WTC11 (cell line): ENCODE results near the gene CNTN5. TPM values are rescaled to one million over a fixed set of nuclear protein-coding genes. Genes with fewer than 3 reads are reported as not detected.

Source experiments
- ATAC-seq: fragments of 200-7000 bp; cut with Tn5 transposase; 2 replicates; pipeline ENCODE4 v1.10.0; 2021; ENCODE audit warnings: mild to moderate bottlenecking, moderate library complexity
- CTCF ChIA-PET: fragments of 300-600 bp; sonication (Branson Sonifier 250); formaldehyde crosslinking; loops from one replicate; lab custom pipeline; 2021; ENCODE audit warnings: antibody characterized with exemption; lab: Charles Lee
- POLR2A ChIA-PET: fragments of 350-600 bp; sonication (Branson Sonifier 250); formaldehyde crosslinking; loops from one replicate; lab custom pipeline; 2021; ENCODE audit warnings: antibody characterized with exemption; lab: Charles Lee
- DNase-seq: peaks from one replicate; pipeline ENCODE4 v3.0.0; 2021; ENCODE audit warnings: low spot score
- H3K27ac Mint-ChIP-seq: 2 replicates; pipeline ENCODE4 v1.8.0; 2021; ENCODE audit warnings: mixed read lengths
- H3K27me3 Mint-ChIP-seq: 2 replicates; pipeline ENCODE4 v1.8.0; 2021; ENCODE audit warnings: low read depth, mild to moderate bottlenecking, moderate library complexity, mixed read lengths
- H3K36me3 Mint-ChIP-seq: 2 replicates; pipeline ENCODE4 v1.8.0; 2021; ENCODE audit warnings: mixed read lengths
- H3K4me1 Mint-ChIP-seq: 2 replicates; pipeline ENCODE4 v1.8.0; 2022; ENCODE audit warnings: mixed read lengths
- H3K4me3 Mint-ChIP-seq: 2 replicates; pipeline ENCODE4 v1.8.0; 2021; ENCODE audit warnings: mild to moderate bottlenecking, moderate library complexity, mixed read lengths
- H3K9me3 Mint-ChIP-seq: 2 replicates; pipeline ENCODE4 v1.8.0; 2021; ENCODE audit warnings: mixed read lengths
- CBFB ChIP-seq: sonication (generic); formaldehyde crosslinking; IDR thresholded peaks from 2 replicates; pipeline ENCODE4 v1.8.1; 2022; ENCODE audit warnings: mild to moderate bottlenecking, low read depth, missing genetic modification reagents
- ELF4 ChIP-seq: sonication (generic); formaldehyde crosslinking; IDR thresholded peaks from 2 replicates; pipeline ENCODE4 v1.8.1; 2022; ENCODE audit warnings: low read depth, mild to moderate bottlenecking, moderate library complexity, missing genetic modification reagents
- EMX1 ChIP-seq: fragments of 250-450 bp; sonication (Bioruptor Pico); IDR thresholded peaks from 2 replicates; pipeline ENCODE4 v1.8.0; 2021; ENCODE audit warnings: mild to moderate bottlenecking
- FOXP1 ChIP-seq: sonication (generic); formaldehyde crosslinking; IDR thresholded peaks from 2 replicates; pipeline ENCODE4 v1.8.0; 2022; ENCODE audit warnings: missing genetic modification reagents, mild to moderate bottlenecking, moderate library complexity, borderline replicate concordance
- KAT7 ChIP-seq: sonication (generic); formaldehyde crosslinking; IDR thresholded peaks from 2 replicates; pipeline ENCODE4 v1.8.1; 2023; ENCODE audit warnings: missing genetic modification reagents, mild to moderate bottlenecking, borderline replicate concordance
- MYBL2 ChIP-seq: sonication (generic); formaldehyde crosslinking; IDR thresholded peaks from 2 replicates; pipeline ENCODE4 v1.8.1; 2023; ENCODE audit warnings: mild to moderate bottlenecking, moderate library complexity, missing genetic modification reagents
- NFATC4 ChIP-seq: fragments of 250-450 bp; sonication (Bioruptor Pico); IDR thresholded peaks from 2 replicates; pipeline ENCODE4 v1.9.0; 2021; ENCODE audit warnings: mild to moderate bottlenecking
- NR1H2 ChIP-seq: sonication (generic); formaldehyde crosslinking; IDR thresholded peaks from 2 replicates; pipeline ENCODE4 v1.9.0; 2021; ENCODE audit warnings: mild to moderate bottlenecking, moderate library complexity, missing genetic modification reagents
- NR2C2 ChIP-seq: sonication (generic); formaldehyde crosslinking; IDR thresholded peaks from 2 replicates; pipeline ENCODE4 v1.8.0; 2022; ENCODE audit warnings: mild to moderate bottlenecking, missing genetic modification reagents
- PRDM15 ChIP-seq: sonication (generic); formaldehyde crosslinking; IDR thresholded peaks from 2 replicates; pipeline ENCODE4 v1.8.0; 2022; ENCODE audit warnings: missing genetic modification reagents
- TP53 ChIP-seq: sonication (generic); formaldehyde crosslinking; IDR thresholded peaks from 2 replicates; pipeline ENCODE4 v1.8.1; 2023; ENCODE audit warnings: mild to moderate bottlenecking, missing genetic modification reagents
- ZNF121 ChIP-seq: sonication (generic); formaldehyde crosslinking; IDR thresholded peaks from 2 replicates; pipeline ENCODE4 v1.8.0; 2023; ENCODE audit warnings: missing genetic modification reagents
- ZNF138 ChIP-seq: sonication (generic); formaldehyde crosslinking; conservative IDR thresholded peaks from 2 replicates; pipeline ENCODE4 v1.8.1; 2022; ENCODE audit warnings: mild to moderate bottlenecking, moderate library complexity, missing genetic modification reagents
- total RNA-seq: library from RNA; stranded (reverse); gene quantifications from 3 replicates; pipeline ENCODE4 v1.2.3, GENCODE V29; 2021
- TF ChIP-seq, protein P1 (sequence below): sonication (generic); formaldehyde crosslinking; IDR thresholded peaks from 2 replicates; pipeline ENCODE4 v1.8.1; 2023; ENCODE audit warnings: mild to moderate bottlenecking, missing genetic modification reagents
- TF ChIP-seq, protein P2 (sequence below): fragments of 200-600 bp; IDR thresholded peaks from 2 replicates; pipeline ENCODE4 v1.8.0; 2022; ENCODE audit warnings: antibody characterized with exemption
- TF ChIP-seq, protein P3 (sequence below): sonication (generic); formaldehyde crosslinking; IDR thresholded peaks from 2 replicates; pipeline ENCODE4 v1.8.0; 2022; ENCODE audit warnings: mild to moderate bottlenecking, missing genetic modification reagents
- TF ChIP-seq, protein P4 (sequence below): sonication (generic); formaldehyde crosslinking; IDR thresholded peaks from 2 replicates; pipeline ENCODE4 v1.8.0; 2022; ENCODE audit warnings: mild to moderate bottlenecking, missing genetic modification reagents
- TF ChIP-seq, protein P5 (sequence below): sonication (generic); formaldehyde crosslinking; IDR thresholded peaks from 2 replicates; pipeline ENCODE4 v1.8.1; 2023; ENCODE audit warnings: mild to moderate bottlenecking, missing genetic modification reagents, moderate library complexity
- TF ChIP-seq, protein P6 (sequence below): sonication (generic); formaldehyde crosslinking; IDR thresholded peaks from 2 replicates; pipeline ENCODE4 v1.8.0; 2023; ENCODE audit warnings: missing genetic modification reagents, mild to moderate bottlenecking, borderline replicate concordance

Gene CNTN5
- total RNA-seq, 1 experiment from 2014 or later: 0.07 TPM

DNA sequence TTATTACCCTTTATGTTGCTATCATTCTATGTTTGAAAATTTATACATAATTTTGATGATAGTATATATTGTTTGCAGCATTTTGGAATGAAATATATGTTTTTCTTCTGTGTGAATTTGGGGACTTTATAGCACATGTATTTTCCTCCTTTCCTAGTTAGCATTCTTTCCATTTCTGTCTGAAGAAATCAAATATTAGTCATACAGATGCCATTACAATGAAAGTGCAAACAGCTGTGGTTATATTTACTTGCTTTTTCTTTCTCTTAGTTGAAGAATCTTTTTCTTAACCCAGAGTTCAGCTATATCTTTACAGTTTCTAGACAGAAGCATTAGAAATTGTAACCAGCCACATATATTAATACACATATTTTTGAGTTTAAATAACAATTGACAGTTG lies 913.3 kb downstream of the CNTN5 start (continued):
- TF ChIP-seq, protein P1, sequence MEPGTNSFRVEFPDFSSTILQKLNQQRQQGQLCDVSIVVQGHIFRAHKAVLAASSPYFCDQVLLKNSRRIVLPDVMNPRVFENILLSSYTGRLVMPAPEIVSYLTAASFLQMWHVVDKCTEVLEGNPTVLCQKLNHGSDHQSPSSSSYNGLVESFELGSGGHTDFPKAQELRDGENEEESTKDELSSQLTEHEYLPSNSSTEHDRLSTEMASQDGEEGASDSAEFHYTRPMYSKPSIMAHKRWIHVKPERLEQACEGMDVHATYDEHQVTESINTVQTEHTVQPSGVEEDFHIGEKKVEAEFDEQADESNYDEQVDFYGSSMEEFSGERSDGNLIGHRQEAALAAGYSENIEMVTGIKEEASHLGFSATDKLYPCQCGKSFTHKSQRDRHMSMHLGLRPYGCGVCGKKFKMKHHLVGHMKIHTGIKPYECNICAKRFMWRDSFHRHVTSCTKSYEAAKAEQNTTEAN (CRISPR knock-in tag): no peak
- TF ChIP-seq TP53 (CRISPR knock-in tag): no peak
- TF ChIP-seq EMX1: no peak
- no peak for TF ChIP-seq FOXP1

GRCh38 chr11:99937330-99937729 lies 916.6 kb downstream of the CNTN5 start:
- POLR2A ChIA-PET: no interaction called here
- DNase-seq (no peak), ATAC-seq (peak; percentile 47; the same call in 1 of the 2 replicates)
- Mint-ChIP-seq H3K4me1 (no peaks in the 10 kb centered on the region), H3K9me3 (no peaks in the 10 kb centered on the region), H3K27me3 (no peaks in the 10 kb centered on the region), H3K4me3 (no peak overlapping the region), H3K27ac (no peak overlapping the region), H3K36me3 (no peaks in the 10 kb centered on the region)
- TF ChIP-seq ELF4 (no peak), MYBL2 (CRISPR knock-in tag) (no peak), KAT7 (no peak), NR2C2 (CRISPR knock-in tag) (no peak), ZNF121 (CRISPR knock-in tag) (no peak)
- TF ChIP-seq, protein P2, sequence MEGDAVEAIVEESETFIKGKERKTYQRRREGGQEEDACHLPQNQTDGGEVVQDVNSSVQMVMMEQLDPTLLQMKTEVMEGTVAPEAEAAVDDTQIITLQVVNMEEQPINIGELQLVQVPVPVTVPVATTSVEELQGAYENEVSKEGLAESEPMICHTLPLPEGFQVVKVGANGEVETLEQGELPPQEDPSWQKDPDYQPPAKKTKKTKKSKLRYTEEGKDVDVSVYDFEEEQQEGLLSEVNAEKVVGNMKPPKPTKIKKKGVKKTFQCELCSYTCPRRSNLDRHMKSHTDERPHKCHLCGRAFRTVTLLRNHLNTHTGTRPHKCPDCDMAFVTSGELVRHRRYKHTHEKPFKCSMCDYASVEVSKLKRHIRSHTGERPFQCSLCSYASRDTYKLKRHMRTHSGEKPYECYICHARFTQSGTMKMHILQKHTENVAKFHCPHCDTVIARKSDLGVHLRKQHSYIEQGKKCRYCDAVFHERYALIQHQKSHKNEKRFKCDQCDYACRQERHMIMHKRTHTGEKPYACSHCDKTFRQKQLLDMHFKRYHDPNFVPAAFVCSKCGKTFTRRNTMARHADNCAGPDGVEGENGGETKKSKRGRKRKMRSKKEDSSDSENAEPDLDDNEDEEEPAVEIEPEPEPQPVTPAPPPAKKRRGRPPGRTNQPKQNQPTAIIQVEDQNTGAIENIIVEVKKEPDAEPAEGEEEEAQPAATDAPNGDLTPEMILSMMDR: no peak
- TF ChIP-seq, protein P3, sequence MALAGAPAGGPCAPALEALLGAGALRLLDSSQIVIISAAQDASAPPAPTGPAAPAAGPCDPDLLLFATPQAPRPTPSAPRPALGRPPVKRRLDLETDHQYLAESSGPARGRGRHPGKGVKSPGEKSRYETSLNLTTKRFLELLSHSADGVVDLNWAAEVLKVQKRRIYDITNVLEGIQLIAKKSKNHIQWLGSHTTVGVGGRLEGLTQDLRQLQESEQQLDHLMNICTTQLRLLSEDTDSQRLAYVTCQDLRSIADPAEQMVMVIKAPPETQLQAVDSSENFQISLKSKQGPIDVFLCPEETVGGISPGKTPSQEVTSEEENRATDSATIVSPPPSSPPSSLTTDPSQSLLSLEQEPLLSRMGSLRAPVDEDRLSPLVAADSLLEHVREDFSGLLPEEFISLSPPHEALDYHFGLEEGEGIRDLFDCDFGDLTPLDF (CRISPR knock-in tag): no peak
- TF ChIP-seq, protein P4, sequence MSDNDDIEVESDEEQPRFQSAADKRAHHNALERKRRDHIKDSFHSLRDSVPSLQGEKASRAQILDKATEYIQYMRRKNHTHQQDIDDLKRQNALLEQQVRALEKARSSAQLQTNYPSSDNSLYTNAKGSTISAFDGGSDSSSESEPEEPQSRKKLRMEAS (CRISPR knock-in tag): no peak
- CTCF ChIA-PET: no interaction called here

GRCh38 chr11:99952816-99953215 lies 932.1 kb downstream of the CNTN5 start:
- ChIA-PET CTCF (no interaction called here), POLR2A (no interaction called here)
- H3K9me3 Mint-ChIP-seq: no peaks in the 10 kb centered on the region
- ATAC-seq: no peak
- H3K4me3 Mint-ChIP-seq: no peak overlapping the region
- no peaks in the 10 kb centered on the region for H3K27me3 Mint-ChIP-seq
- no peaks in the 10 kb centered on the region for H3K36me3 Mint-ChIP-seq
- no peak overlapping the region for H3K27ac Mint-ChIP-seq
- DNase-seq: no peak
- H3K4me1 Mint-ChIP-seq: no peaks in the 10 kb centered on the region
- TF ChIP-seq ZNF121 (CRISPR knock-in tag) (no peak), ZNF138 (CRISPR knock-in tag) (no peak), CBFB (no peak), PRDM15 (CRISPR knock-in tag) (no peak), NR1H2 (CRISPR knock-in tag) (no peak), NFATC4 (CRISPR knock-in tag) (no peak)
- TF ChIP-seq, protein P5, sequence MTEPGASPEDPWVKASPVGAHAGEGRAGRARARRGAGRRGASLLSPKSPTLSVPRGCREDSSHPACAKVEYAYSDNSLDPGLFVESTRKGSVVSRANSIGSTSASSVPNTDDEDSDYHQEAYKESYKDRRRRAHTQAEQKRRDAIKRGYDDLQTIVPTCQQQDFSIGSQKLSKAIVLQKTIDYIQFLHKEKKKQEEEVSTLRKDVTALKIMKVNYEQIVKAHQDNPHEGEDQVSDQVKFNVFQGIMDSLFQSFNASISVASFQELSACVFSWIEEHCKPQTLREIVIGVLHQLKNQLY (CRISPR knock-in tag): no peak
- TF ChIP-seq, protein P6, sequence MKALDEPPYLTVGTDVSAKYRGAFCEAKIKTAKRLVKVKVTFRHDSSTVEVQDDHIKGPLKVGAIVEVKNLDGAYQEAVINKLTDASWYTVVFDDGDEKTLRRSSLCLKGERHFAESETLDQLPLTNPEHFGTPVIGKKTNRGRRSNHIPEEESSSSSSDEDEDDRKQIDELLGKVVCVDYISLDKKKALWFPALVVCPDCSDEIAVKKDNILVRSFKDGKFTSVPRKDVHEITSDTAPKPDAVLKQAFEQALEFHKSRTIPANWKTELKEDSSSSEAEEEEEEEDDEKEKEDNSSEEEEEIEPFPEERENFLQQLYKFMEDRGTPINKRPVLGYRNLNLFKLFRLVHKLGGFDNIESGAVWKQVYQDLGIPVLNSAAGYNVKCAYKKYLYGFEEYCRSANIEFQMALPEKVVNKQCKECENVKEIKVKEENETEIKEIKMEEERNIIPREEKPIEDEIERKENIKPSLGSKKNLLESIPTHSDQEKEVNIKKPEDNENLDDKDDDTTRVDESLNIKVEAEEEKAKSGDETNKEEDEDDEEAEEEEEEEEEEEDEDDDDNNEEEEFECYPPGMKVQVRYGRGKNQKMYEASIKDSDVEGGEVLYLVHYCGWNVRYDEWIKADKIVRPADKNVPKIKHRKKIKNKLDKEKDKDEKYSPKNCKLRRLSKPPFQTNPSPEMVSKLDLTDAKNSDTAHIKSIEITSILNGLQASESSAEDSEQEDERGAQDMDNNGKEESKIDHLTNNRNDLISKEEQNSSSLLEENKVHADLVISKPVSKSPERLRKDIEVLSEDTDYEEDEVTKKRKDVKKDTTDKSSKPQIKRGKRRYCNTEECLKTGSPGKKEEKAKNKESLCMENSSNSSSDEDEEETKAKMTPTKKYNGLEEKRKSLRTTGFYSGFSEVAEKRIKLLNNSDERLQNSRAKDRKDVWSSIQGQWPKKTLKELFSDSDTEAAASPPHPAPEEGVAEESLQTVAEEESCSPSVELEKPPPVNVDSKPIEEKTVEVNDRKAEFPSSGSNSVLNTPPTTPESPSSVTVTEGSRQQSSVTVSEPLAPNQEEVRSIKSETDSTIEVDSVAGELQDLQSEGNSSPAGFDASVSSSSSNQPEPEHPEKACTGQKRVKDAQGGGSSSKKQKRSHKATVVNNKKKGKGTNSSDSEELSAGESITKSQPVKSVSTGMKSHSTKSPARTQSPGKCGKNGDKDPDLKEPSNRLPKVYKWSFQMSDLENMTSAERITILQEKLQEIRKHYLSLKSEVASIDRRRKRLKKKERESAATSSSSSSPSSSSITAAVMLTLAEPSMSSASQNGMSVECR (CRISPR knock-in tag): no peak
